Subcutaneous abdominal adipose tissue (tissue), 5 donors: Measurements from ENCODE around the gene ACADM.
A peak's percentile ranks its signal among the peaks of the same experiment; 100 is the strongest.

Source experiments
- H3K27ac ChIP-seq: one replicate; pipeline ENCODE4 v1.7.0; 2013; ENCODE audit warnings: low read depth, mild to moderate bottlenecking, inconsistent platforms, low read length, moderate library complexity
- H3K27me3 ChIP-seq, 5 donors: one replicate each; pipeline ENCODE4 v1.7.0; 2013; ENCODE audit warnings: low read length in 5 of 5, inconsistent platforms in 1 of 5; ENCODE audit not compliant: control insufficient read depth in 5 of 5, insufficient read depth in 4 of 5
- H3K36me3 ChIP-seq, 5 donors: one replicate each; pipeline ENCODE4 v1.7.0; 2013; ENCODE audit warnings: low read length in 5 of 5; ENCODE audit not compliant: control insufficient read depth in 5 of 5, insufficient read depth in 5 of 5
- H3K4me1 ChIP-seq, 5 donors: one replicate each; pipeline ENCODE4 v1.7.0; 2013; ENCODE audit warnings: low read length in 5 of 5, mild to moderate bottlenecking in 3 of 5, moderate library complexity in 1 of 5; ENCODE audit not compliant: control insufficient read depth in 5 of 5, insufficient read depth in 5 of 5
- H3K4me3 ChIP-seq, 5 donors: one replicate each; pipeline ENCODE4 v1.7.0; 2013; ENCODE audit warnings: low read length in 5 of 5, low read depth in 1 of 5
- H3K9ac ChIP-seq, 5 donors: one replicate each; pipeline ENCODE4 v1.7.0; 2013; ENCODE audit warnings: low read length in 5 of 5, mild to moderate bottlenecking in 4 of 5, moderate library complexity in 3 of 5
- H3K9me3 ChIP-seq, 5 donors: one replicate each; pipeline ENCODE4 v1.7.0; 2013; ENCODE audit warnings: low read length in 5 of 5; ENCODE audit not compliant: control insufficient read depth in 5 of 5
- donor health status: healthy.
- donor health status: healthy.
- donor health status: healthy.
- donor health status: healthy.
- donor health status: healthy.

The ACADM gene

GRCh38 chr1:75786901-75787493, 62.5 kb downstream of the ACADM start:
- H3K27ac ChIP-seq, result peak overlapping the region; percentile 92
- H3K9me3 ChIP-seq, result no peaks in the 10 kb centered on the region
- H3K9ac ChIP-seq, result peak overlapping the region; percentile 89 to 98 (median 96)
- H3K27me3 ChIP-seq, result no peaks in the 10 kb centered on the region
- H3K4me1 ChIP-seq, result peaks cover 10 to 52% (median 44%) of the 10 kb centered on the region in 5 donors
- peak overlapping the region; percentile 75 to 100 (median 99) for H3K4me3 ChIP-seq
- peaks cover 20 to 28% (median 25%) of the 10 kb centered on the region in 5 donors for H3K36me3 ChIP-seq

- no peaks in the 10 kb centered on the region for H3K9me3 ChIP-seq
- H3K36me3 ChIP-seq, result peaks cover 25 to 34% (median 30%) of the 10 kb centered on the region in 5 donors
- peak overlapping the region; percentile 75 to 100 (median 99) for H3K4me3 ChIP-seq
- H3K27ac ChIP-seq, result peak overlapping the region; percentile 92
- no peaks in the 10 kb centered on the region for H3K27me3 ChIP-seq
- H3K9ac ChIP-seq, result peak overlapping the region; percentile 89 to 98 (median 96)
- H3K4me1 ChIP-seq, result peaks cover 10 to 52% (median 44%) of the 10 kb centered on the region in 5 donors
Measured at GRCh38 chr1:75787524-75787923, 63.0 kb downstream of the ACADM start.

DNA sequence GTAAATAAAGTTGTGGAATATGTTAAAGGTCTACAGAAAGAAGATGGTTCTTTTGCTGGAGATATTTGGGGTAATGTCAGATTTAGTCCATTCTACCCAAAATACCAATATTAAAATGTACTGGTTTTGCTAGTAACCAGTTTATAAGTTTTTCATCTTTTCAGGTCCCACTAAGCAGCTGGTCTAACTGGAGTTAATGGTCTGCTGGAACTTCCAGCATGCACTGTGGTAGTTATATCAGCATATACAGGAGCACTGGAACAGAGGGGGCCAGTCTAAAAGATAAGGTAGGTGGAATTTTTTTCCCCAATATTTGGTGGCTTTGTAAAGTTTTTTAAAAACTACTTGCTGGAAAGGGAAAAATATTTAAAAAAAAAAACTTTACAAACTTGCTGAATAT, 65.5 kb downstream of the ACADM start:
- peaks cover 10 to 52% (median 44%) of the 10 kb centered on the region in 5 donors for H3K4me1 ChIP-seq
- H3K36me3 ChIP-seq, result peaks cover 47 to 56% (median 48%) of the 10 kb centered on the region in 5 donors
- H3K9me3 ChIP-seq, result no peaks in the 10 kb centered on the region
- peak overlapping the region in 2 of 5 donors; percentile 11 to 13 for H3K9ac ChIP-seq
- no peaks in the 10 kb centered on the region for H3K27me3 ChIP-seq
- no peak overlapping the region for H3K4me3 ChIP-seq
- no peak overlapping the region for H3K27ac ChIP-seq

GRCh38 chr1:75791022-75791421, 66.5 kb downstream of the ACADM start:
- Histone ChIP-seq H3K4me3 (no peak overlapping the region), H3K27me3 (no peaks in the 10 kb centered on the region), H3K4me1 (peaks cover 10 to 46% (median 38%) of the 10 kb centered on the region in 5 donors), H3K9me3 (no peaks in the 10 kb centered on the region), H3K9ac (no peak overlapping the region), H3K36me3 (peaks cover 50 to 66% (median 59%) of the 10 kb centered on the region in 5 donors), H3K27ac (no peak overlapping the region)

DNA sequence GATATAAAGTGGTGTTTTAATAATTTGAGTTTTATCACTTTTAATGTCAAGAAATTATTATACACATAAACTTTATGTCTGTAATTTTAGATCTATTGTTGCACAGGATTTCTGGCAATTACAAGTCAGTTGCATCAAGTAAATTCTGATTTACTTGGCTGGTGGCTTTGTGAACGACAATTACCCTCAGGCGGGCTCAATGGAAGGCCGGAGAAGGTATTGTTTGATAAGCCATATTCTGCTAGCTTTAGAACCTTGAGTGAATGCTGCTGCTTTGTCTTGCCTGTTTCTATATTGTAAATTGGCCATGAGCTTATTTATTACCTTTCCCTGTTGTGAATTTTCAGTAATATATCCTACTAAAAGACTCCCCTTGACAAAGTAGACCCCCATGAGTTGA, 67.6 kb downstream of the ACADM start:
- Histone ChIP-seq H3K27me3 (no peaks in the 10 kb centered on the region), H3K9ac (no peak overlapping the region), H3K27ac (no peak overlapping the region), H3K9me3 (no peaks in the 10 kb centered on the region), H3K36me3 (peaks cover 55 to 76% (median 69%) of the 10 kb centered on the region in 5 donors), H3K4me1 (peaks cover 12 to 40% (median 31%) of the 10 kb centered on the region in 5 donors), H3K4me3 (no peak overlapping the region)

DNA sequence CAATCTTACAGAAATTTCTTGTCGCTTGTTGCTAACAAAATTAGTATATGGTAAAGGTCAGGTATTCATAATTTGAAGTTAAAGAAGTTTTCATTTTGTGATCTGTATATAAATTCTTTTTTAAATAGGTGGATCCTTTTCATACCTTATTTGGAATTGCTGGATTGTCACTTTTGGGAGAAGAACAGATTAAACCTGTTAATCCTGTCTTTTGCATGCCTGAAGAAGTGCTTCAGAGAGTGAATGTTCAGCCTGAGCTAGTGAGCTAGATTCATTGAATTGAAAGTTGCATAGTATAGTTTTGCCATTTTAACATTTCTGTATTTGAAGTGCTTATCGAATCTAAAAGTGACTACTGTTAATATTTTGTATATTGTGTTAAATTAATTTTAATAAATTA, 69.9 kb downstream of the ACADM start:
- H3K9me3 ChIP-seq, result no peaks in the 10 kb centered on the region
- H3K9ac ChIP-seq, result no peak overlapping the region
- peaks cover 2 to 17% (median 9%) of the 10 kb centered on the region in 5 donors for H3K4me1 ChIP-seq
- no peak overlapping the region for H3K27ac ChIP-seq
- H3K36me3 ChIP-seq, result peaks cover 47 to 76% (median 69%) of the 10 kb centered on the region in 5 donors
- H3K4me3 ChIP-seq, result no peak overlapping the region
- no peaks in the 10 kb centered on the region for H3K27me3 ChIP-seq

DNA sequence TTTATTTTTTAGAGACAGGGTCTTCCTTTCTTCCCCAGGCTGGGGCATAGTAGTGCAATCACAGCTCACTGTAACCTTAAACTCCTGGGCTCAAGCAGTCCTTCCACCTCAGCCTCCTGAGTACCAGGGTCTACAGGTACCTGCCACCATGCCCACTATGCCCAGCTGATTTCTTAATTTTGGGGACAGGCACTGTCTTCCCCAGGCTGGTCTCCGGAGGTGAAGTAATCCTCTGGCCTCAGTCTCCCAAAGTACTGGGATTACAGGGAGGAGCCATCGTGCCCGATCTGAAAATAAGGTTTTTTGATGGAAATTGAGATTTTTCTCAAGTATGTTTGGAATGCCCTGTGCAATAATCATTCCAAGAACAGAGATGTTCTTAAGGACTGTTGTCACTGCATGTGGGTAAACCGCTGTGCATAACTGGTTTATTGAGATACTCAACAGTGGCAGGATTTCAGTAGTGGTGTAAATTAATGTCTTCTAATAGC, 71.2 kb downstream of the ACADM start:
- Histone ChIP-seq H3K36me3 (peaks cover 42 to 66% (median 59%) of the 10 kb centered on the region in 5 donors), H3K9me3 (no peaks in the 10 kb centered on the region), H3K4me3 (no peak overlapping the region), H3K9ac (no peak overlapping the region), H3K27ac (no peak overlapping the region), H3K4me1 (peaks cover 0 to 3% (median 2%) of the 10 kb centered on the region in 5 donors), H3K27me3 (no peaks in the 10 kb centered on the region)

DNA sequence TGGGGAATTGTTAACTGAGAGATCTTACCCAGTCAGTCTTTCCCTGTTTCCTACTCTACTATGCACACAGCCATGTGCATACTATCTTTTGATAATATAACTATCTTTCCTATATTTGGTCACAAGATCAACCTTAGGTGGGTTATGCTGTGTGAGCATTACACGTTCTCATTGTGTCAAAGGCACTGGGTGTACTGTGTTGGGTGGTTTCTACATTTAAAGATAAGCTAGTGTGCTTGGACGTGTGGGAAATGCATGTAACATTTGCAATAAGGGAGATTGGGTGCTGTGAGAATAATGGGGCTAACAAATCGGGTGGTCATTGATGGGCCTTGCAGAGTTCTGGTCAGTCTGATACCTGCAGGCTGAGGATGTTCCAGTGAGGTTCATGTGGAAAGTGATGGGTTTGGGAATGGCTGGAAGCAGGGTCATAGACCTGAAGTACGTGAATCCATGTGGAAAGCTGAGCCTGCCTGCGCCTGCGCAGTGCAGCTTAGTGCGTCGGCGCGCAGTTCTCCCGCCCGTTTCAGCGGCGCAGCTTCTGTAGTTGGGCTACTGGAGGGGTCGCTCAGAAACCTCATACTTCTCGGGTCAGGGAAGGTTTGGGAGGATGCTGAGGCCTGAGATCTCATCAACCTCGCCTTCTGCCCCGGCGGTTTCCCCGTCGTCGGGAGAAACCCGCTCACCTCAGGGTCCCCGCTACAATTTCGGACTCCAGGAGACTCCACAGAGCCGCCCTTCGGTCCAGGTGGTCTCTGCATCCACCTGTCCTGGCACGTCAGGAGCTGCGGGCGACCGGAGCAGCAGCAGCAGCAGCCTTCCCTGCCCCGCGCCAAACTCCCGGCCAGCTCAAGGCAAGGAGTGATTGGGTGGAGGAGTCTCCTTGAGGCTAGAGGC, 72.1 kb downstream of the ACADM start, which contains the start of gene MSH4:
Gene MSH4, plus strand, starts transcription at position 507 of the 897 bp plus-strand sequence. Its CDS starts 104 bp downstream, at position 611.
- Histone ChIP-seq H3K27me3 (no peaks in the 10 kb centered on the region), H3K27ac (no peak within 1 kb of the TSS), H3K36me3 (peaks cover 33 to 58% (median 50%) of the 10 kb centered on the region in 5 donors), H3K9ac (no peak within 1 kb of the TSS), H3K4me3 (no peak within 1 kb of the TSS), H3K9me3 (no peaks in the 10 kb centered on the region), H3K4me1 (peaks cover 0 to 2% (median 0%) of the 10 kb centered on the region in 5 donors)

- Histone ChIP-seq H3K36me3 (peaks cover 28 to 52% (median 44%) of the 10 kb centered on the region in 5 donors), H3K4me1 (peaks cover 0 to 2% (median 0%) of the 10 kb centered on the region in 5 donors), H3K27ac (no peak overlapping the region), H3K4me3 (no peak overlapping the region), H3K27me3 (no peaks in the 10 kb centered on the region), H3K9me3 (no peaks in the 10 kb centered on the region), H3K9ac (no peak overlapping the region)
Measured at GRCh38 chr1:75797273-75797588, 72.7 kb downstream of the ACADM start.
